HG03520 (cell line): ENCODE data around the gene ARHGEF12.

ENCODE experiments used
- ATAC-seq: cut with Tn5 transposase; IDR thresholded peaks from one replicate; pipeline ENCODE4 v1.9.1; 2021; ENCODE audit warnings: mild to moderate bottlenecking, moderate library complexity; ENCODE audit not compliant: unreplicated experiment

The ARHGEF12 gene, protein sequence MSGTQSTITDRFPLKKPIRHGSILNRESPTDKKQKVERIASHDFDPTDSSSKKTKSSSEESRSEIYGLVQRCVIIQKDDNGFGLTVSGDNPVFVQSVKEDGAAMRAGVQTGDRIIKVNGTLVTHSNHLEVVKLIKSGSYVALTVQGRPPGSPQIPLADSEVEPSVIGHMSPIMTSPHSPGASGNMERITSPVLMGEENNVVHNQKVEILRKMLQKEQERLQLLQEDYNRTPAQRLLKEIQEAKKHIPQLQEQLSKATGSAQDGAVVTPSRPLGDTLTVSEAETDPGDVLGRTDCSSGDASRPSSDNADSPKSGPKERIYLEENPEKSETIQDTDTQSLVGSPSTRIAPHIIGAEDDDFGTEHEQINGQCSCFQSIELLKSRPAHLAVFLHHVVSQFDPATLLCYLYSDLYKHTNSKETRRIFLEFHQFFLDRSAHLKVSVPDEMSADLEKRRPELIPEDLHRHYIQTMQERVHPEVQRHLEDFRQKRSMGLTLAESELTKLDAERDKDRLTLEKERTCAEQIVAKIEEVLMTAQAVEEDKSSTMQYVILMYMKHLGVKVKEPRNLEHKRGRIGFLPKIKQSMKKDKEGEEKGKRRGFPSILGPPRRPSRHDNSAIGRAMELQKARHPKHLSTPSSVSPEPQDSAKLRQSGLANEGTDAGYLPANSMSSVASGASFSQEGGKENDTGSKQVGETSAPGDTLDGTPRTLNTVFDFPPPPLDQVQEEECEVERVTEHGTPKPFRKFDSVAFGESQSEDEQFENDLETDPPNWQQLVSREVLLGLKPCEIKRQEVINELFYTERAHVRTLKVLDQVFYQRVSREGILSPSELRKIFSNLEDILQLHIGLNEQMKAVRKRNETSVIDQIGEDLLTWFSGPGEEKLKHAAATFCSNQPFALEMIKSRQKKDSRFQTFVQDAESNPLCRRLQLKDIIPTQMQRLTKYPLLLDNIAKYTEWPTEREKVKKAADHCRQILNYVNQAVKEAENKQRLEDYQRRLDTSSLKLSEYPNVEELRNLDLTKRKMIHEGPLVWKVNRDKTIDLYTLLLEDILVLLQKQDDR (N-terminal part only)

DNA sequence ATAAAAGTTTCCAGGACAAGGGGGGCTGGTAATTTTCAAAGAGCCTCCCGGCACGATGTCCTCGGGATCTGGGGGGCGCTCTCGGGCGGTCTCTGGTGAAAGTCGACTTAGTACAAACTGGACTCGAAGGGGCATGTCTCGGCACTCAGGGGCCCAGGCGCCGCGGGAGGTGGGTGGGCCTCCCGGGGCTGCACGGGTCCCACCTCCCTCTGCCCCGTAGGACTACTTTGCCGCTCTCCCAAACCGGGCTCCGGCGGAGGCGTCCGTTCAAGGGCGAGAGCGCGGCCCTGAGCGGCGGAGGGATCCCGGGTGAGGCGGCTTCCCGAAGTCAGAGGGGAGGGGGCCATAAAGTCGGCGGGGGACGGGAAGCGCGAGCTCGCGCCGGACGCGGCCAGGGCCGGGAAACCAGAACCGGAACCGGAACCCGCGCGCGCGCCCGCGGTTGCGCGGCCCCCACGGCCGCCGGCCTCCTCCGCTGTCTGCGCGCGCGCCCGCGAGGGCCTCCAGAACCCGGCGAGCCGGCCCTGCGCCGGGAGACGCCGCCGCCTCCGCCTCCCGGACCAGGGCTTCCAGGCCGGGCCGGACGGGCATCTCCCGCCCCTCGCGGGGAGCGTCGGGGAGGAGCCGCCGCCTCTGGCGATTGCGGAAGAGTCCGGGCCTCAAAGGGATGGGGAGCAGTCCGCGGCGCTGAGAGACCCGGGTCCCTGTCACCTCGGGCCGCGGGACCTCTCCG, at the start of gene ARHGEF12:
Gene ARHGEF12 (plus strand): TSS at position 506 of the 733 bp plus-strand sequence. CDS start 831 bp downstream, outside the sequence.
- ATAC-seq: peak; percentile 54

DNA sequence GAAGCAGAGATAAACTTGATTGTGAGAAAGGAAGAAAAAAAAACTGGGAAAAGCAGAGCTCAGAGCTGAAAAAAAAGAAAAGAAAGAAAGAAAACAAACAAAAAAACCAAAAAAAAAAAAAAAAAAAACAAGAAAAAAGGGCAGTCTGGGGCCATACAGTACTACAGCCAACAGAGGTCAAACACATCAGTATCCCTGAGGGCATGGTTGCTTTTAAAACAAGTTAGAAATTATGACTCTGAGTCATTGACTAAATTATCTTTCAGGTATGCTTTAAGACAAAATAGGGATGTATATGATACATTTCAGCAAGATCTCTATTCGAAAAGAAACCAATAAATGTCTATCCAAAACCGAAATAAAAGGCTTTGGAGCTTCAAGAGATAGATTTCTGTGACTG, 48.2 kb upstream of the ARHGEF12 start:
- ATAC-seq: no peak

DNA sequence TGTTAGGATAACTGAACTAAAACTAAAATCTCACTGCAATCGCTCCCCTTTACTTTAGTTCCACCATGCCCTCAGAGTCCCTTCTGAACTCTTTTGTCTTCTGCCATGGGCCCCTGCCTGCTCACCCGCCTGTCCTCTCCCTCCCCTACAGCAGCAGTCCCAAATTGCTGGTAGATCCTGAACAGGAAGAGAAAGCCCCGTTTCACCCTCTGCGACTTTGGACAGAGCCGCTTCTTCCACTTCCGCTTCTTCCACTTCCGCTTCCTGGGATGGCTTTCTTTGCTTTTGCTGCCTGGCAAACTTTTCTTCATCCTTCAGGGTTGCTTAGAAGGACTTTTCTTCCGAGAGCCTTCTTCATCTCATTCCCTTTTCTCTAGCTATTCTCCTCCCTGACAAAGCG, 46.8 kb upstream of the ARHGEF12 start:
- ATAC-seq: no peak

DNA sequence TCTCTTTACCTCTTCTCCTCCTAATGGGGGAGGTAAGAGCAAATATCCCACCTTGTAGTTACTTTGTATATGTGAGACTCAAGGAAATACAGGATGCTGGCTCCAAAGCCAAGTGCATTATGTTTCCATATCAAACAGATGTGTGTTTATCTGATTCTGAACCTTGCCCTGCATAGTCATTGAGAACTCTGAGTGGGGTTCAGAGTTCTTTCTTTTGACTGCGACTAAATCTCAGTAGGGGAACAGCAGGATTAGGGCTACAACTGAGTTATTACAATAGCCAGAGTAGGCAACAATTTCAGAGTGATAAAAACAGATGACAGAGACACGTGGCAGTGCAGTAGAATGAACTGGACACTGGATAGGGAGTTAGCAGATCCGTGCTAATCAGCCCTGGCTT, 45.3 kb upstream of the ARHGEF12 start:
- ATAC-seq: no peak

DNA sequence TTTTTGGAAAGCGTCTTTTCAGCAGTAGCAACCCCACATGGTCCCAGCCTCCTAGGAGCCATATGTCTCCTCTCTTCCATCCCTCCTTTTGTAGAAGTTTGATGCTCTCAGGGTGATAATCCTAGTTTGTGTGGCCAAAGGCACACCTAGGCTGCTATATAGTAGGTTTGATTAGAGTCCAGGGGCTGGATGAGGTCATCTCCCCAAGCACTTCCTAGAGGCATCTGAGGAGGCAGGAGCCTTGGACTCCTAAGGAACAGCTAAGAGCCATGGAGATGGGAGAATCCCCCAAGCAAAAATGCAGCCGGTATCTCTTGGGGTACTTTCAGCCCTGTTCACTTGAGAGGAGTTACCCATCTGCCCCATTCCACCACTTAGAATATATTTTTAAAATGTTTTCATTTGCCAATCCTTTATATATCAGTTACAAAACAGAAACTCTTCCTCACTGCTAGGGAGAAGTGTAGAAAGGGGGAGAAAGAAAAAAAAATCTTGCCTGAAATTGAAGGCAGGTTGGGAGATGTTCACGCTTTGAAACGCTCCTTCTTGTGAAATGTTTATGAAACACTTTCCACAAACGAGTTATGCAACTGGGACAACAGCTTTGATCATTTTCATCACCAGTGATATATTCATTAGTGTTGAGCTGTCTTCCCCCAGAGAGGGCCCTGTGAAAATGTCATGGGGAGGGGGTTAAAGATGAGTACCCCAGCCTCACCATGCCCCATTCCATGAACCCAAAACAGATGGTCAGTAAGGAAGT, 43.0 kb upstream of the ARHGEF12 start:
- ATAC-seq: no peak

DNA sequence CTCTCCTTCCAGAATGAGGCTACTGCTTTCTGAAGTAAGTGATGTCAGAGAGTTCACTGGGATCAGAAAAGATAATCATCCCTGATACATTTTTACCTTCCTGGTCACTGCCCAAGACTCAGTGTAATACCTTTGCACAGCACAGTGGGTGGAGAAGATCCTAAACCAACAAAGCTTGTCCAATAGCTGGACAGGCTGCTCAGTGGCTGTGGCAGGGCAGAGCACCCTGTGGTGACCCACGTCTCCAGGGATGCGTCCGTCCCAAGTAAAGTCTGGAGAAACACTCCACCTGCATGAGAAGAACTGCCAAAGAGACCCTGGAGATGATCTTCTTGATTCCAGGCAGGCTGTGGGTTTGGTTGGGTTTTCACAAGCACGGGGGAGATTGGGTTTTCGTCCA, 42.1 kb upstream of the ARHGEF12 start:
- ATAC-seq: no peak

DNA sequence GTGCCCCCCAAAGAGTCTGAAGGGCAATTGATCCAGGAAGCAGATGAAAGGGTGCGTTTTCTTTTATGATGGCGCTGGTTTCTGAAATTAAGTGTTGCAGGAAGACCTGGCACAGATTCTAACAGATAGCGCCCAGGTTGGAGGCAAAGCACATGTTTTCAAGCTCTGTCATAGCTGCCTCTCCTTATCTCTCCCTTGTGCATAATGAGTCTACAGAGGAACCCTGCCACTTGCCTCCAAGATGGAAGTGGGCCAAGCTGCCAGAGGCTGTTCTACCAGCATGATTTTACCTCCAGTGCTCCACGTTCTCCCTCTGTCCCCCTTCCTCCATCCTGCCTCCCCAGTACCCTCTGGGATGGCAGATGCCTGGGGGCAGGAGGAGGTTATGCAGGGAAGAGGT, 41.1 kb upstream of the ARHGEF12 start:
- ATAC-seq: no peak

DNA sequence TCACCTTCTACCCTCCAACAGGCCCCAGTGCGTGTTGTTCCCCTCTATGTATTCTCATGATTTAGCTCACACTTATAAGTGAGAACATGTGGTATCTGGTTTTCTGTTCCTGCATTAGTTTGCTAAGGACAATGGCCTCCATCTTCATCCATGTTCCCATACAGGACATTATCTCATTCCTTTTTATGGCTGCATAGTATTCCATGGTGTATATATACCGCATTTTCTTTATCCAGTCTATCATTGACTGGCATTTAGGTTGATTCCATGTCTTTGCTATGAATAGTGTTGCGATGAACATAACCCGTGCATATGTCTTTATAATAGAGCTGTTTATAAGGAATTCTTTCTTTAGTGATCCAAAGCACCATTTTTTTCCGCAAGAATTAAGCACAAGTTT, 39.7 kb upstream of the ARHGEF12 start:
- no peak for ATAC-seq

DNA sequence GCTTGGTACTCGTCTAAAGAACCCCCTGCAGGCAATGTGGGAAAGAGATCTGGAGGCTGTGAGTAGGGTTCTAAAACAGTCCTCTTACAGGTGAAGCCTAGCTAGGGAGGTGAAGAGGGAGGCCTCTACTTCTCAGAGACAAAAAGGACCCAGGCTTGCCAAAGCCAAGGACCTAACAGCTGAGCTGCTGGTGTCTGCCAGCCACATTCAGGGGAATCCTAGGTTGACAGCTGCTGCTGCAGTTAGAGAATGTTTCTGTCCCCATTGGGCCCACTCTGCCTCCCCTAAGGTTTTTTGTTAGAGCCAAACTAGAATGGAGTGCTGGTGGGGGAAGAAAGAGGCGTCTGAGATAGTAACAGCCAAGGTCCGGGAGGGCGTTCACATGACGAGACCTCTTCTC, 37.8 kb upstream of the ARHGEF12 start:
- no peak for ATAC-seq

DNA sequence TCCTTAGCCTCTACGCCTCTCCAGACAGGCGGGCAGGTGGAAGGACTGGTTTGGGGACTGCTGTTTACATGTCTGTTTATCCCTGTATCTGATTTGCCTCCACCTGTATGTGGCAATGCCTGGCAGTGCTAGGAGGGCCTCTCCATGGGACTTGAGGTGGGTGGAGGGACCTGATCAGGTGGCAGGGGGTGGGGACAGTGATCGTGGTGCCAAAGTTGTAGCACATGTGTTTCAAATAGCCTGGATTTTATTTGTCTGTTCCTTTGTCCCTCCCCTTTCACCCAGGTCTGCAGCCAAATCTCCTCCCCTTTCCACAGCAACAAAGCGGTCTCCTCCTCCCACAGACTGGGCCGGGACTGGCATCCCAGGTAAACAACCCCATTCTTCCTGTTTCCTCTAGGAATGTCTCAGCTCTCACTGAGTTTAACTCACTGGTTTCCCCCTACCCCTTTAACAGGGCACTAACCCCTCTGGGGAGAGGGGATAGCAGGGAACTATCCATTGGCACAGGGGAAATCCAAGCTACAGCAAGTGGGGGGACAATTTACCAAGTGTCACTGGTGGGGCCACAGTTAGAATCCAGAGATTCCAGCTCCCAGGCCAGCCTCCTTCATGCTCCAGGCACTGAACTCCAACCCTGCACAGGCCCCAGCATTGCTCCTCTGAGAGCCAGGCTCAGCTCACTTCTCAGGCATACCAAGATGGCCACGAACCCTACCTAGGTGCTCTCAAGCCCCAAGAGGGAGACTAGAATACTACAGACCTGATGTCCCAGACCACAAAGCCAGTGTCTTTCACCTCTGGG, 34.0 kb upstream of the ARHGEF12 start:
- ATAC-seq: no peak

DNA sequence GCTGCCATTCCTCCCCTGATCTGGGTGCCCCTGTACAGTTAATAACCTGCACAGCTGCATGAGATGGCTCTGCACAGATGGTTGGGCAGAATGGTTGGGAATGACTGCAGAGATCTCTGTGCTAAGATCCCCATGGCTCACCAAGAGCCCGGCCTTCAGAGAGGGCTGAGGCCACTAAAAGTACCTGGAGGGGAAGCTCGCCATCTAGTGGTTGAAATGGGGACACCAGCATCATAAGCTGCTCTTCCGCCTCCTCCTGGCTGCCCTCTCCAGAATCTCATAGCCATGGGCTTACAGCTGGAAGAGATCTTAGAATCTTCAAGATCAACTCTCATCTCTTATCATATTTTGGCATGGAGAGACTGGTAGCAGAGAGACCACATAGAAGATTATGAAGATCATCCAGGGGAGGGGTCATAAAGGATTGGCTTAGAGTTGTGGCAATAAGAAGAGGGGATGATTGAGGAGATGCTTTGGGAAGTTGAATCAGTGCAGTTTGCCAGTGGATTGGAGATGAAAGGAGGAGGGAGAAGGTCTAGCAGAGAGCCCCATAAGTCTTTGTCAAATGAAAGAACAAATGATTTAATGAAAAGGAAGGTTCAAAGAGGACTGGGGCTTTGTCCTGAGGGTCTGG, 33.1 kb upstream of the ARHGEF12 start:
- ATAC-seq: peak; percentile 66

DNA sequence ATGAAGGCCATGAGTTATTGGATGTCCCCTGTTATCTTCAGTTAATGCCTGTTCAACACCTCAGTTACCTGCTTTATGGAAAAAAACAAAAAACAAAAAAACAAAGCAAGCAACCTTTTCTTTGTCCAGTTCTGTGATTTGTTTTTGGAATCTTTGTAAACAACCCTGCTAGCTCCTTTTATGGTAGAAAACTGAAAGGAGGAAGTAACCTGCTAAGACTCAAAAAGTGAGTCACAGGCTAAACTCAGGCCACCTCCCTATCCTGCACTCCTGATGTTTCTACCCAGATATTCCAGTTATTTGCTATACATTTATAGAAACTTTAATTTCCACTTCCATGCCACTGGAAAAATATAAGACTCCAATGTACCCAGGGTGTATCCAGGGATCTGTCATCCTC, 31.7 kb upstream of the ARHGEF12 start:
- no peak for ATAC-seq

DNA sequence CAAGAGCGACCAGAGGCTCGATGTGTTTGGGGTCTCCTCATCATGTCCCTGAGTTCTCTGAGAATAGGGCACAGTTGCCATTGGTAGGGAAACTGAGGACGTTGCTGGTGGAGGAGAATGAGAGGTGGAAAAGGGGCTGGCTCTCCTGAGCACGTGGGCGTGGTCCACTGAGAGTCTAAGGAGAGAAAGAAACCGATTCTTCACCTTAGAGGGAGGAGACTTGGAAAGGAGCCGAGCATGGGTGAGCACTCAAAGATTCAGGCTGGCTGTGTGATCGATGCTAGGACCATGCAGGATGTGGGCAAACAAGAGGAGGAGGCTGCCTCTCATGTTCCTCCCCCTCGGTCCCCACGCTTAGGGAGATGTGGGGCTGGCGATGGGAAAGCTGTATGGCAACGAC, 30.9 kb upstream of the ARHGEF12 start:
- no peak for ATAC-seq

DNA sequence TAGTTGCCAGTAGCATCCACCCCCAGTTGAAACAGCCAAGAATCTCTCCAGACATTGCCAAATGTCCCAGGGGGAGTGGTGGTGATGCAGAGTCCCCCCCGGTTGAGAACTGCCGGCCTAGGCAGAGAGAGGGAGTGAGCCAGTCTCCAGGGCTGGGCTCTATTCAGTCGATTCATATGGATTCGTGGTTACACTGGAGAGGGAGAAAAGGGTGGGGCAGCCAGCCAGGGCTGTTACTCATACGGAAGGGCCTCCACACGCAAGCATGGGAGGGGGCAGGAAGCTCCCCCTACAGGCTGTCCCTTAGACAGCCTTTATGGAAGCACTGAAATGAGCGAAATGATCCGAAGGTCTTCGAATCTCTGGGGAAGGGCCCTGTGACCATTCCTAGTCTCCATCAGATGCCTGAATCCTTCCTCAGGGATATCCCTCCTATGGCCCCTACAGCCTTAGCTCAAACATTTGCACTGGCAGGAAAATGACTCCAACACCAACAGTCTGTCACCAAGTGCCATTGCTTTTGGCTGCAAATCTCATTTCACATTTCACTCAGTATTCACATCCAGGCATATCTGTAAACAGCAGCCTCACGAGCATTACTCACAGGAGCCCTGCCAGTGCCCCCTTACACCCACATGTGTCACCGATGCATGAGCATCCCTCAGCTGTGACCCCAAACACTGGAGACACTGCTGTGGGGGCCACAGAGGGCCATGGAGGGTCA, 29.5 kb upstream of the ARHGEF12 start:
- ATAC-seq: no peak

DNA sequence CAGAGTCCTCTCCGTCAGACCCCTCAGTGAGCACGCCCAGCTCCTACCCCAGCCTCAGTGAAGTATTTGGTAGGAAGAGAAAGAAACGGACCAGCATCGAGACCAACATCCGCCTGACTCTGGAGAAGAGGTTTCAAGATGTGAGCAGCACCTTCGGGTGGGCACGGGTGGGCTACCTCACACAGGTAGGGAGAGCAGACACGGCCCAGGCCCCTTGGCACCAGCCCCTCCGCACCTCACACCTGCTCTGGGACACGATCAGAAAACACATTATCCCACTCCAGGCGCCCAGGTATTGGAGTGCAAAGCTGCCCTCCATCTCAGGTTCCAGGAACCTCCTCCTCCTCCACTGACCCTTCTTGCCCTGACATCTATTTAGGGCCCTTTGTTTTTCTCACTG, 28.7 kb upstream of the ARHGEF12 start:
- ATAC-seq: no peak

DNA sequence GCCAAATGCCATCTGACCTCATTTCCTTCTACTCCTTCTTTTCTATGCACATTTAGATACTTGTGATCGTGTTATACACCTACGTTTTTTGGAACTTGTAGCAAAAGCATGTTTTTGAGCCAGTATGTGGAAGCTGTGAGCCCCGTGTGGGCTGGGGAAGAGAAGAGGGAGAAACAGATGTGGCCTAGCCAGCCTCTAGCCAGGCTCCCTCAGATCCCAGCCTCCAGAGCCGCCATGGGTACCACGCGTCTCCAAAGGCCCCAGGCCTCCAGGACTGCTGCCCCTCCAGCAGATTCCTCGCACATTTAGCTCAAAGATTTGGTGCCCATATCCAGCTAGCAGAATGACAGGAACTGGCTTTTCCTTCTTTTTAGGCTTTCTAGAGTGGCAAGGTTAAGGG, 28.1 kb upstream of the ARHGEF12 start:
- ATAC-seq: no peak

DNA sequence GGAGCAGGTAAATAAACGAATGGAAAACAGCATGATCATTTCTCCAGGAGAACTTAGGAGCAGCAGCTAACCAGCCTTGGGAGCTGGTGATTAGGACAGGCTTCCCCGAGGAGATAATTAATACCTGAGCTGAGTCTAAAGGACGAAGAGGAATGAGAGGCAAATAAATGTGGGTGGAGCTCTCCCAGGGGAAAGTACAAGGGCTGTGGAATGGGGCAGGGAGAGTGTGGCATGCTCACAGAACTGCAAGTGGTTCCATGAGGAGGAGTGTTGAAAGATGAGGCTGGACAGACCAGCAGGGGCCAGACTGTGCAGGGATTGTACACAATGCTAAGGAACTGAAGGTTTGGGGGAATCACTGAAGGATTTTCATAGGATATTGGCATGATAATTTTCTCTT, 25.3 kb upstream of the ARHGEF12 start:
- no peak for ATAC-seq

DNA sequence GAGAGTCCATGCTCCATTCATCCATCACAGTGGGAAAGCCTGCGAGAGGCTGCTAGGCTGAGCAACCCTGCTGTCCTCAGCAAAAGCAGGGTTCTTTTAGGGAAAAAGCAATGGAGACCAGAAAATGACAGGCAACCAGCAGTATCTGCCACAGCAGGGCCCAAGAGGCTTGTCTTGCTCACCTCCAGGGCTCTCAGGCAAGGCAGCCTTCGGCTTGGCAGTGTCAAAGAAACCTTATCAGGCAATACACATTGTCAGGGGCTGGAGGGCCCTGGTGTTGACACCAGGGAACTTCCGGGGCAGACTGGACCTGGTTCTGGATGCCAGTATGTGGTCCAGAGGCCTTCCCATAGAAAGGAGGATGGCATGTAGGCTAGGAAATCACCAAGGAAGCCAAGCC, 21.4 kb upstream of the ARHGEF12 start:
- ATAC-seq: no peak
